NCI-H2107 (cell line): Measurements from ENCODE around the gene PAX6.

Experiments used
- DNase-seq: peaks from one replicate; lab custom pipeline; 2025; lab: John Stamatoyannopoulos, UW

Gene PAX6

GRCh38 chr11:31808721-31809540 lies 2.2 kb downstream of the PAX6 start:
- DNase-seq = no peak

DNA sequence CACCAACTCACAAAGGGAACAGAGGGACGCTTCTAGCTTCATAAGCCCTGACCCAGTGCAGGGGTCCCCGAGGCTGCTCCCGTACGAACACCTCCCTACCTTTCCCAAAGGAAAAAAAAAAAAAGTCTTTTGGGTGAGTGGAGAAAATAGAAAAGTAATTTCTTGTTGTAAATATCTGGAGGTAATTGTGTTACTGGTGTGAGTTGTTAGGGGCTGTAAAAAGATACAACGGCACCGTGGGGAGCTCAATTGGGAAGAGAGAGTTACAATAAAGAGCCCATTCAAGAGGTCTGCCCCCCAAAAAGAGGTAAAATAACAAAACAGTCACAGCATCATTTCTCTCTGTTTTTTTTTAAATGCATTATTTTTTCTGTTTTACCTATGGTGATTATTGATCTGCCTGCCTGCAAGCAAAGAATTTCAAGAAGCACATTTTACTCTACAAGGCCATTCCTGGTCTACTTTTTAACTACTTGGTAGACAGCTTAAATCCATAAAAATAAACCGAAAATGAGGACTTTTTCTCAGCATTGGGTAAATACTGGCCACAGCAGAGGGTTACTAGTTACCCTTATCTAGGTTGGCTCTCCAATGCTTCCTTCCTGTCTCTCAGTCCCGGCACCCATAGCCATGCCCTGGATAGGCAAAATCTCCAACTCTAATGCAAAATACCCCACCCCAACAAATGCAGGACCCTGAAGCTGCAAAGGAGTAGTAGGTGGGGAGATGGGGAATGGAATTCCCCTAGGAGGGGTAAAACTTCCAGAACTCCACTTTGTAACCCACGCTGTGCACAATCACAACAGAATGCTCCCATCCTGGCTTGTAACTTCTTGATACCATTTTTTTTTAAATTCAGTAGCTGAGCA lies 3.1 kb downstream of the PAX6 start:
- DNase-seq = no peak

- DNase-seq = no peak
Observed at GRCh38 chr11:31806928-31807798, 4.0 kb downstream of the PAX6 start.

DNA sequence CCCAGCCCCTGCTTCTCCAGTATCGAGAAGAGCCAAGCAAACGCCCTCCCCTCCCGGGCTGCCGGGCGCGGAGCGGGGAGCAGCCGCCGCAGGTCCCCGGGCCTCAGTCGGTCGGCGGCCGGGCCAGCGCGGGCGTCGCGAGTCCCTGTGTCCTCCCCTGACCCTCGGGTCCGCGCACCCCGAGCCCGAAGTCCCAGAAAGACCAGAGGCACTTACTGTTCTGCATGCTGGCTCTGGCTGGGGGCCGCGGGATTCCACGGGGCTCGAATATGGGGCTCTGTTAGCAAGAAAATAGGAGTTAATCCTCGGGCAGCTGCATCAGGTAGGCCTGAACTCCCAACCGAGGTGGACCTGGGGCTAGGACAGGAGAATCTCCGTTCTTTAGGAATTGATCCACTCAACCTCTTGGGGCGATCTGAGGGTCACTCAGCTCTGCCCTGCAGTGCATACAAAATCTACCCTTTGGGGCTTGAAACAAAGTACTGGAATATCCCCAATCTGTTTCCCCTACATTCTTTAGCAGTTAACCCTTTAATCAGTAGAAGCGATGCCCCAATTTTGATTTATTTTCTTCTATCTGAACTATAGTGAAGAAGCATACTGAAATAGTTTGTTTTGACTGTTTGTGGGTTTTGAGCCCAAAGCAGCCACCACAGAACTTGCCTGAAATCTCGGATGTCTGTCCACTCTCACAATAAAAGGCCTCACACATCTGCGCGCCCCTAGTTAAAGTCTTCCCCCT lies 4.8 kb downstream of the PAX6 start:
- no peak for DNase-seq

DNA sequence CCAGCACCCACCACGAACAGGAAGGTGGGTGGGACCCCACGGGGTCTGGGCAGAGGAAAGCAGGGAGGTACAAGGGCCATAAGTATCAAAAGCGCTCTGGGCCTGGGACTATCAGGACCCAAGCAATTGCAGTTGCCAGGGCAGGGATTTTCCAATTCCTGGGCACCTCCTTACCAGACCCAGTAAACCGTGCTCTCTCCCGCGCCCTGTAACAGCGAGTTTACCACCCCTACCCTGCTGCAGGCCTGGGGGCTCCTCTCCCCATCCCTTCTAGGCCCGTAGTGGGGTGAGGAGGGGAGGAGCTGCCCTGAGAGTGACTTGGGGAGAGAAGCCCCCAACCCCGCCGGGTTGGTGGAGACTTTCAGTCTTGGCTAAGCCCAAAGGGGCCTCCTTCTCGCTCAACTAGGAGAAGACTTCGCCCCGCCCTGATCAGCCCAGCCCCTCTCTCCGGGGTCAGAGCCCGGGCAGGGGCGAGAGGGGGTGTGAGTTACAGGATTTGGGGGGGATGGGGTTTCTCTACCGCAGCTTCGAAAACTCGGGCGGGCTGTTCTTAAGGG lies 5.4 kb downstream of the PAX6 start:
- DNase-seq = no peak

DNA sequence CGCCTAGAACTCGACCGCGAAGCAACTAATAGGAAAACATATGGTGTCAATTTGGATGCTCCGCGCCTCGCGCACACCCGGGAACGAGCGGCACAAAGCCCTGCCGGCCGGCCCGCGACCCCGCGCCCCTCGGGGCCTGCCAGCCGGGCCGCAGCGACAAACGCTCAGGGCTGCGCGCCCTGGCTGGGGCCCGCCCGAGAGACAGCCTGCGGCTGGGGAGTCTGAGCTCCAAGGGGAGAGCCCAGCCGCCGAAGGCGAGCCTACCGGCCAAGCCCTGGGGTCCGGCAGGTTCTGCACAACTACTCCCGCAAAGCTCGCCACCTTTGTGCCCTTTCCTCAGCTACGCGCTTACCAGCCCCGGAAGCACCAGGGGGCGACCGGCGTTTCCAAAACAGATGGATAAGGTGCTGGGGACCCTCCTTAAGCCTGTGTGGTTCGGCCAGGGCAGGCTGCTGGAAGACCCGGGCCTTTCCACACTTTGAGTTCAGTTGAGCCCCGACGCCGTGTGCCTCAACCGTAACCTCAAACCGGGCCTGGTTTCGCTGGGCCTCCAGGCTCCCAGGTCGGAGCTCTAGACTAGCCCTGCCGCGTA lies 6.0 kb downstream of the PAX6 start:
- DNase-seq = no peak

DNA sequence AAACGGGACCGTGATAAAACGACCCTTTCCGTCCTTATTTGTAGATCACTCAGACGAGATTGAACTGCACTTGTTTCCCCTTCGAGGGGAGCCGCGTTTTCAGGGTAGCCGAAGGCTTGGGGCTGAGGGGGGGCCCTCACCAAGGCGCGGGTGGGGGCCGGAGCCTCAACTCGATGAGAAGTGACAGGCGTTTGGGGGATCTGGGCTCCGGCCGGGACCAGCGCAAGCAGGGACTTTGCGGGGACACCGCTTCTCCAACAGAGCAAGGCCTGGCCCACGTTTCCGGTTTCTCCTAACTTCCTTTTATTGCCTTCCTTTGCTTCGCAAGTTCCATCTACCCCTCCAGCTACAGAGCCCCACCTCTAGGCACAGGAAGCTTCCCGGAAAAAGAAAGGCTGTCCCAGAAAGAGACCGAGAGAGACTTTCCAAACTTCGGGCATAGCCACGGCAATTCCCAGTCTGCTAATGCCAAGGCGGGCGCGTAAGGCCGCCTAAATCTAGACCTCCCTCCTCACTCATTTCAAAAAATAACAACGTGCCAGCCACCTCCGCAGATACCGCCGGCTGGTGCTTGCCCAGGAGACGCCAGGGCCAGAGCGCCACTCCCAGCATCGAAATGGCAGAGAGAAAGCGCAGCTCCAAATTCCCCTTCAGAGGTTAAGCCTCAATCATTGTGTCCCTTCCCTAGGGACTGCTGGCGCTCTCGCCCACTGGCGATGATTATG lies 6.6 kb downstream of the PAX6 start:
- no peak for DNase-seq

- DNase-seq = no peak
Observed at GRCh38 chr11:31803813-31804311, 7.3 kb downstream of the PAX6 start.

DNA sequence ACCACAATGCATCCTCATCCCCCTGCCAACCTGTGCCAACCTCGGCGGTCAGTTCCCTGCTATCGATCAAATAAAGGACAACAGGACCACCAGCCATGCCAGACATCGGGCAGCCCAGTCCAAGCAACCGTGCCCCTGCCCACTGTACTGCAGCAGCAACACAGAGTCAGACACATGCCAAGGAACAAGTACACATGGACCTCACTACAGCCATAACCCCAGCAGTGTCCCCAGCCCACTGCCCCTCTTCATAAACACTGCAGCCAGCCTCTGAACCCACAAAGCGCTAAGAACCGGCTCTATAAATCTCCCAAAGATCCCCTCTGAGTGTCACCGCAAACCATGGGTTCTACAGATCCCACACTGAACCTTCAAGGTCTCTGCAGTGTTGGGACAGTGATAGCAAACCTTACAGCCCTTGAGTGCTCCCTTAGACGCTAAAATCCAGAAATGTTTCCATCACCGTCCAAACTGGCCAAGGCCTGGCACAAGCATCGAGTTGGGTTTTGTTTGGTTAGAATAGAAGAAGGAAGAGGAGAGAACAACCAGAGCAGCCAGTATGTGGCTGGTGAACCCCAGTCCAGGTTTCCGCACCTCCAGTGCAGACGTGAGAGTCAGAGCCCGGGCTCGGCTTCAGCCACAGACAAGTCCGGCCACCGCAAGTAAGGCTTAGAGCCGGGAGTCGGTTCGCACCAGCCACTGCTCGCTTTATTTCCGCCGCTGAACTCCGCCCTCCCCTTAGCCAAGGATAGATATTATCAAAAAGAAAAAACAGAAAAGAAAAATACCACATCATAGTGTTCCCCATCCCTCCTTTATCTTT lies 7.9 kb downstream of the PAX6 start:
- DNase-seq = no peak

- no peak for DNase-seq
Observed at GRCh38 chr11:31802609-31802989, 8.5 kb downstream of the PAX6 start.

DNA sequence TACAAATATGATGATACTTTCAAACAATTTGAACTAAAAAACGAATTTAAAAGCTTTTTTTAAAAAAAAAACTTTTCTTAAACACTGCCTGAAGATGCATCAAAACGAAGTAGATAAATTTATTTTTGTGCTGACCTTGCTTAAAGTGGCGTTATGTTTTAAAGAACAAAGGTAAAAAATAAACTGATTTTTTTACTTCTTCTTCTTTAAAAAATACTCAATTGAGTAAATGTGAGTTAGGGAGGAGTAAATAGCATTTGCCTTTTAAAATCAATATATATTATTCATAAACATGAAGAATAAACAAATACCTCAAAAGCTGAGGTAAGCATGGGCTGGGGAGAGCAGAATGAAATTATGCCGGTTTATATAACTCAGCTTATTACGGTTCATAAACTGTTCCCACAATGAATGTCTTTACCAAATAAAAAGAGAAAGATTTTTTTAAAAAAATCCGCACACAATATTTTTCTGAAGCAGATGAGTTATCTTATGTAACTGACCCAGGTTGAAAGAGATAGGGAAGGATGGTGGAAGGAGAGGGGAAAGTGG lies 9.0 kb downstream of the PAX6 start:
- no peak for DNase-seq

- no peak for DNase-seq
Observed at GRCh38 chr11:31801298-31801702, 9.8 kb downstream of the PAX6 start.

GRCh38 chr11:31800398-31801265 lies 10.5 kb downstream of the PAX6 start:
- DNase-seq = no peak

DNA sequence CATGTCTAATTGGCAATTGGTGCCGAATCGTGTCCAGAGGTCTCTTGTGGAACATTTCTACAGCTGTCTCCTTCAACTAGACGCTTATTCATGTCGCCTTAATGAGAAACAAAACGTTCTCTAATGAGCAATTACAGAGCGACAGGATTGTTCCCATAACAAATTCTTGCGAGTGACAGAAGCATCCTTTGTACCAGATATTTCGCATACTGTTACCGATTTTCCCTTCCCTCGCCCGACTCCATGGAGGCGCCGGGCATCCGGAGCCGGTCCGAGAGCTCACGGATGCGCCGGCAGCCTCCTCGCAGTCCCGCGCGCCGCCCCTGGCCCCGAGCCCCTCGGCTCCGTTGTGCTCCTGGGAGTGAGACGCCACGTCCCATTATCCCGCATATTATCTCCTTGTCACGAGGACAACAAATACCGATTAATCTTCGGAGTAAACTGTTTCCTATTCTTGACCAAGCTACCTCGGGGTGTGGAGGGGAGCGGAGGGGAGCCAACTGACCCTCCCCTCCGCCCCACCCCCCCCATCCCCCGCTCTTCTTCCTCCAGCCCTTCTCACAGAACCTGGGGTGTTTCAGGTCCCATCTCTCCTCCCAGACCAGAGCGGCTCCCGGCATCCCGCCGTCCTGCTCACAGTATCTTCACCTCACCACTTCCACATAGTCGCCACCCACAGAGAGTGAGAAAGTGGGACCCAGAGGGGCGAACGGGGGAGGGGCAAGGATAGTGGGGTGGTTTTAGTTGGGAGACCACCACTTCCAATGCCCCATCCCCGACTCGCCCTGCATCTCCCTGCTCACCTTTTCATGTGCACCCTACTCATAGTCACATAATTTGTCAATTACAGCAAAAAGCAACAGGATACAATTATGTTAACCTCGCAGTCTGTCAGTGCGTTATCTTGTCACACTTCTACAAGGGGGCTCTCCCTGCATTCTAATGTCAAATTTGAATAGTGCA lies 11.4 kb downstream of the PAX6 start:
- no peak for DNase-seq

DNA sequence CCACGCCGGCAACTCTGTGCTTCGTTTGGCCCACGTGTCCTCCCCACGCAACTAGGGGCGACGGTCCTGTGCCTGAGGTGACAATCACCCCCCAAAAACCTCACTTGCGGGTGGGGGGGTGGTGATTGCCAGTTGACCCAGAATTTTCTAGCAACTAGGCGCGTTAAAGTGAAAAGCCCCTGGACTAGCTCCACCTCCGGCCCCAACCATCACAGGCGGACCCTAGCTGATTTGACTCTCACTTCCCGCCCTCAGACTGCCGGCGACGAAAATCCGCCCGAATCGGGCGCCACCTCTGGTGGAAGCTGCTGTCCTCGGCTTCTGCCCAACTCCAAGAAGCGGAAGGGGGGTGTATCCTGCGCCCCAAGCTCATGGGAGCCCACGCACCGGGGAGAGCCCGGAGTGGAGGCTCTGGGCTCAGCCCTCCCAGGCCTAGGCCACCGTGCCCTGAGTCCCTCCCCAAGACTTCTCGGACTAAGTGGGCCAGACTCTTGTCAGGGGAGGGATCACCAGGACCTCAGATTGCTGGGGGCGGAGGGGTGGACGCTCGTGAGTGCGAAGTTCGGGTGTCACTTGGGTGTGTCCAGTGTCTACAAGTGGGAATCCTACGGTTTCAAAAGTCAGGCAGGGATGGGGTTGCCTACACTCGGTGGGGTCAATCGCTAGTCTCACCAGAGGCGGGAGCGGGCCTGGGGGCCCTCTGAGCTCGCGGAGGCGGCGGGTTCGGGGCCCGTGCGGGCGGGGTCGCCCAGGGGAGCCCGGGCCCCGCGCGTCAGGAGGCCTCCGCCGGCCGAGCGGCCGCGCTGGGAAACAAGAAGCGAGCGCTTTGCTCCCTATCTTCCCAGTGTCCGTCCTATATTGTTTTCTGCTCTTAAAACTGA lies 12.3 kb downstream of the PAX6 start:
- no peak for DNase-seq
